GM21526 (cell line): ENCODE data around the gene PPP1R37.
"Not testable (repeated sequence)": the region's sequence is repeated elsewhere in the genome, so short reads cannot be mapped to it uniquely, and the experiment has no call there.

ENCODE experiments used
- ATAC-seq: cut with Tn5 transposase; IDR thresholded peaks from one replicate; pipeline ENCODE4 v1.9.1; 2021; ENCODE audit warnings: moderate library complexity; ENCODE audit not compliant: unreplicated experiment, low FRiP score

The PPP1R37 gene

DNA sequence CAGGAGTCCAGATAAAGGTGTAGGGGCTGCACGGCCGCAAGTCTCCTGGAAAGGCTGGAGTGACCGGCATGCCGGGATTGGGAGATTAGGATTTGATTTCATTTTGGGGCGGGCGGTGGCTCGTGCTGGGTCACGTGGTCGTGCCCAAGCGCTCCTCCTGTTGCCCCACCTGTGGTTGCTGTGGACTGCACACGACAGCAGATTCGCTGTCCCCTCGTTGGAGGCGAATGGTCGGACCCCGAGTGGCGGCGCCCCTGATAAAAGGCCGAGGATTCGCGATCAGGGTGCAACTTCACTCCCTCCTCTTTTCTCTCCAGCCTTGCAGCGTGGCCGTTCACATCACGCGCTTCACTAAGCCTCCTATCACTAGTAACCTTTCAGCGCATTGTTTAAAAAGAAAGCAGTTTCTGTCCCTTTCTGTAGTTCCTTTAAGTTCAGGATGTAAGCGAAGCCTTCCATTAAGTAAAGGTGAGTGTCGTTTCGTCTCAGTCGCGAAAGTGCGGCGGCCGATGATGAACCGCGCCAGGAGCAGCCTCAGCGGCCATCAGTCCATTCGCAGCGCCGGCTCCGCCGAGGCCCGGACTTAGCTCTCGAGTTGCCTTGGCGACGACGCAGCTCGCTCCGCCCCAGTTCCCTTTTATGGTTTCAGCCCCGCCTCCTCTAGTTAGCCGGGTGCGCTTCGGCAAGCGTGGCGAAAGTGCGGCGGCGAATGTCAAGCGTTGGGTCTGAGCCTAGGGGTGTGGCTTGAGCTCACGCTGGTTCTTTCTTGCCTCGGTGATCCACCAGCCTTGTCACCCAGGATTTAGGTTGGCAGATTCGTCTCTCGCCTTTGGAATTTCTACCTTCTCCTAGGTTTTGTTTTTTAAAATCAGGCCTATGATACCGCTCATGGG is 1.7 kb upstream of the PPP1R37 start:
- peak; percentile 56 for ATAC-seq

DNA sequence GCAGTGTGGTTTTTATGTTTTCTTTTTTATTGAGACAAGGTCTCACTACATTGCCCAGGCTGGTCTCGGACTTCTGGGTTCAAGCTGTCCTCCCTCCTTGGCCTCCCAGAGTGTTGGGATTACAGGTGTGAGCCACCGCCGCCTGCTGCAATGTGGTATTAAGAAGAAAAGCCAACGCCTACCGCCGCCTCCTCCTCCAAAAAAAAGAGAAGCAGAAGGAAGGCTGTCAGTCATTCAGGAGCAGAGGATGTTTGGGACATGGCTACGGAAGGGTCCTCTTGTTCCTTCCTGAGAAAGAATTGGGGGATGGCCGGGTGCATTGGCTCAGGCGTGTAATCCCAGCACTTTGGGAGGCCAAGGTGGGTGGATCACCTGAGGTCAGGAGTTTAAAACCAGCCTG is 1.2 kb downstream of the PPP1R37 start:
- no peak for ATAC-seq

DNA sequence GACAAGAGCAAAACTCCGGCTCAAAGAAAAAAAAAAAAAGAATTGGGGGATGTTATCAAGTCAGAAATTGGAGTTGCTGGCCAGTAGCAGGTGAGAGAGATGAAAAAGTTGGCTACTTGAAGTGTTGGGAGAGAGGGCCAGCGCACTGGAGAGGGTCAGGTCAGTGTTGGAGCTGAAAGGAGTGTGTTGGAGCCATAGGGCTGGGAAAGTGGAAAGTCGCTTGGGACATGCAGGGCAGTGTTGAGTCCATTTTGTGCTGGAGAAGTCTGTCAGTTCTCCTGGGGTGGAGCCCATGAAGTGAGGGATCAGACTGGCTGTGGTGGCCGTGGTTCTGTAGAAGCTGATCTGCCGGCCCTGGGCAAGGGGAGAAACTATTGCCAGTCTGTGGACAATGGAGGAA is 1.7 kb downstream of the PPP1R37 start:
- no peak for ATAC-seq

DNA sequence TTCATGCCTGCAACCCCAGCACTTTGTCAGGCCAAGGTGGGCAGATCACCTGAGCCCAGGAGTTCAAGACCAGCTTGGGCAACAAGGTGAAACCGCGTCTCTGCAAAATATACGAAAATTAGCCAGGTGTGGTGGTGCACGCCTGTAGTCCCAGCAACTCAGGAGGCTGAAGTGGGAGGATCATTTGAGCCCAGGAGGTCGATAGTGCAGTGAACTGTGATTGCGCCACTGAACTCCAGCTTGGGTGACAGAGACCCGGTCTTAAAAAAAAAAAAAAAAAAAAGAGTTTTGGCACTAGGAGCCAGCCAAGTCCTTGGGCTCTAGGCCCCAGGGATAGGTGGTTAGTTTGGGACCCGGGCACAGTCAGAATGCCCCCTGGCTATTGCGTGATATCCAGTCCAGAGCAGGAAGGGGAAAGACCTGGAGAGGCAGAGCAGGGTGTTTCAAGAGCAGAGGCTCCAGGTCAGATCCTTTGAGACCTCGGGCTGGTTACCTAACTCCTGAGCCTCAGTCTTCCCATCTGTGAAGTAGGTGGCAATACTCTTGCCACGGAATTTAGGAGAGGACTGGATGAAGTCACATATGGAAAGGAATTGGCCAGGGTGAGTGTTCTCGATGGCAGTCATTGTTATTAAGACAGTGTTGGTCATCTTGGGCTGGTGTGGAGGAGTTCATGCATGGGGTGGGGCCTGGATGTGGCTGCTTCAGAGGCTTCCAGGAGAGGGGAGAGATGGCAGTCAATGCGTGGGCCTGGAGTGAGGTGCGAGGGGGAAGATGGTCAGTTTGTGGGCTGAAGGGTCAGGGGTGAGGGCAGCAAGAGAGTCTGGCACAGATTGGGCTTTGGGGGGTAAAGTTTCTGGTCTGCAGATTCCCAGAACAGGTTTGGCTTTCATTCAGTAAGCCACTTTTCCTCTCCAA is 2.8 kb downstream of the PPP1R37 start:
- no peak for ATAC-seq

DNA sequence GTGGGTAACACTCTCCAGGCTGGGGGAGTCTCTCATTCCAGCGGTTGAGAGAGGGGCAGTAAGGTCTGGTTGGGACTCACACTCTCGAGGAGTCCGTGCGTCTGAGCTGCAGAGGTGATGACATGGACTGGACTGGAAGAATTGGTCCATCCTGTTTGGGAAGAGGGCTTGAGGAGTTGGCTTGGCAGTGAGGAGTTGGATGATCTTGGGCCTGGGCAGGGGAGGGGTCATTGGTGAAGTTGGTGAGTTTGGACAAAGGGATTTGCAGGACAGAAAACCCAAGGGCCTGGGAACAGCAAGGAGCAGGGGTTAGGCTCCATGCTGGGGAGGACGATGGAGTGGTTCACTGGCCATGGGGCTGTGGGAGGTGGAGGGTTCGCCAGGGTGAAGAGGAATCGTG is 3.7 kb downstream of the PPP1R37 start:
- no peak for ATAC-seq

DNA sequence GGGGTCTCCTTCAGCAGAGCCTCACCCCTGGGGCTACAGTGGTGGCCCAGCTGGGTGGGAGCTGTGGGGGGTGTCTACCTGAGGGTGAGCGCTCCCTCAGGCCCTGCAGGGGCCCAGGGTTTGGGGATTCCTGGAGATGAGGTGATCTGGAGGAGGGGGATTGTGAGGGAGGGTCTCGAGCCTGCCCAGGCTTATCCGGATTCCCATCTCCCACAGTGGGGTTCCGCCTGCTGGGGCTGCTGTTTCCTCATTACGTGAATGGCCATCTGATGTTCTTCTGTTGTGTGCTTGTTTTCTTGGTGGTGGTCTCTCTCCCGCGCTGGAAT is 4.4 kb downstream of the PPP1R37 start:
- ATAC-seq = no peak

DNA sequence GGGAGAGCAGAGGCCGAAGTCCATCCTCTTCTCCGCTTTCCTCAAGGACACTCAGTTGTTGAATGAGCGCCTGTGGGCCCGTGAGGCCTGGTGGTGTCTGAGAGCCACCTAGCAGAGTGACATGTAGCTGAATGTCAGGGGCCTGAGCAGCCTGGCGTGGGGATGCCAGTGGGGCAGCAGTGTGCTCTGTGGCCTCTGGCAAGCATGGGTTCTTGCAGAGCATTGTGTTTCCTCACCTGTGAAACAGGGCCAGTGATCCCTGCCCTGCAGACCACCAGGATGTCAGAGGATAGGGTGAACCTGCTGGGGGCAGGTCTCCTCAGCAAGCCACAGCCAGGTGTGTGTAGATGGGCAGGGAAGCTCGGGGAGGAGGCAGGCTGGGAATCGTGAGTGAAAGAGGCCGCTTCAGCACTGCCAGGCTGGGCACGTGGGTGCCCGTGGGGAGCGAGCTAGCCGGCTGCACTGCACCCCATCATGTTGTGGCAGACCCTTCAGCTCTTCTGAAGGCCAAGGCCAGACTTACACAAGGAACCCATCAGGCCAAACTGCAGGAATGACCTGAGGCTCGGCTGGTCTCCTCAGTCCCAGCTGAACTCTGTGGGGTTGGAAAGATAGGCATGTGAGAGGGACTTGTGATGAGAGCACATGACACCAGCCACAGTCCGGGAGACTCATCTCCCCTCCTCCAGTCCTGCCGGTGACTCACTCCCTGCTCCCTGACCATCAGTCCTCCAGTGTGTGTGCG is 5.0 kb downstream of the PPP1R37 start:
- no peak for ATAC-seq

DNA sequence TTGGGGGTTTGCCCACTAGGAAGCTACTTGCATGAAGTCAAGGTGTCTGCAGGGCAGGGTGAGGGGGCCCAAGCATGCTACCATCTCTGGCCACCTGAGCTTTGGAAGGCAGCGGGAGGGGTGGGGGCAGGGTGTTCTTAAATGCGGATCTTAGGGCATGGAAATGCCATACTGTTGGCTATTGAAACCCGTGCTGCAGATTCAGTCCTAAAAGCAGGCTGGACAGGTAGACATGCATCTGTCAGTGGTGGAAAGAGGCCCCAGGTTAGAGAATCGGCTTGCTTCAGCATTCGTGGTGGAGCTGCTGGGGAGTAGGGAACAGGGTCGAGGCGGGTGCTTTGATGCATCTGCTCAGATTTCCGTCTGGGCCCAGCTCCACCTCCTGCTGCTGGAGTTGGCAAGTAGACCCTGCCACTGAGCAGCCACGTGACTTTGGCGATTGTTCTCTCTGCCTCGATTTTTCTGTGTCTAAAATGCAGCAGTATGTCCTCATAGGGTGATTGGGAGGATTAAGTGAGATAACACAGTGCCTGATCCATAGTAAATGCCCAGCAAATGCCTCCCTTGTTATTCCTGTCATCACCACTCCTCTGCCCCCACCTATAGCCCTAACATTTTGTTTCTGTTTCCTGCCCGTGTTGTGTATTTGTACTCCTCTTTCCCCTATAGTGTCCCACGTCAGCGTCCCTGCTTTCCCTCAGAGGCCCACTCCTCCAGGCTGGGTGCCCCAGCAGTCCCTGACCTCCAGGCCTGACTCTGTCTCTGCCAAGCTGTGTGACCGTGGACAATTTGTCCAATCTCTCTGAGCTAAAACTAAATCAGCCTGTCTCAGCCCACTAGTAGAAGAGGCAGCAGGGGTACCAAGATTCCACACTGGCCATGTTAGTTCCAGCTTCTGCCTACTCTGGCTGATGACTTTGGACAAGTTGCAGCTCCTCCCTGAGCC is 5.8 kb downstream of the PPP1R37 start:
- no peak for ATAC-seq

DNA sequence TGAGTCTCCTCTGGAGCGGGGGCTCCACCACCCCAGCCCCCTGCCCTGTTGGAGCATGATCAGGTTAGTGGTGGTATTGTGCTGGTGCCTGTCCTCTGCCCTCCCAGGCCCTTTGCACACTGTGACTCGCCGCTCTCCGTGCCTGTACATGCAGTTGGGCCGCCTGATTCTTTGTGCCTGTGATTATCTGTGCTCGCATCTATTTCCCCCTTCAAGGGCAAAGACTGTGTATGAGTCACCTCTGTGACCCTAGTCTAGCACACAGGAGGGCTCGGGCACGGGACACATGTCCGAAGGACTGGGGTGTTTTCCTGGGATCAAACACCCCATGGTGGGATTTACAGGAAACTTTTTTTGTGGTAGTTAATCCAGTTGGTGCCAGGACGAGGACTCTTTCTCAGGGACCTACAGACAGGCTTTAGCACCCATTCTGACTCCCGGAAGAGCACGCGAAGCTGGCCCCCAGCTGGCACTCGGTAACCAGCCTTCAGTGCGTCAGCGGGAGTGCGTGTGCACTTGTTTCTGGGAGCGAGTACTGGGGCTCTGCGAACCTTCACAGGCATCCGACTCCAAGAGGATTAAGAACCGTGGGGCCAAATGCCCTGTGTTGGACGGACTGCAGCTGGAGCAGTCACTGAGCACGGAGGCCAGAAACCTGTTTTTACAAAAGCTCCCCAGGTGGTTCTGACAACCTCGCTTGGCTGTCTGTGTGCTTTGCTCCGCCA is 6.7 kb downstream of the PPP1R37 start:
- ATAC-seq = no peak

DNA sequence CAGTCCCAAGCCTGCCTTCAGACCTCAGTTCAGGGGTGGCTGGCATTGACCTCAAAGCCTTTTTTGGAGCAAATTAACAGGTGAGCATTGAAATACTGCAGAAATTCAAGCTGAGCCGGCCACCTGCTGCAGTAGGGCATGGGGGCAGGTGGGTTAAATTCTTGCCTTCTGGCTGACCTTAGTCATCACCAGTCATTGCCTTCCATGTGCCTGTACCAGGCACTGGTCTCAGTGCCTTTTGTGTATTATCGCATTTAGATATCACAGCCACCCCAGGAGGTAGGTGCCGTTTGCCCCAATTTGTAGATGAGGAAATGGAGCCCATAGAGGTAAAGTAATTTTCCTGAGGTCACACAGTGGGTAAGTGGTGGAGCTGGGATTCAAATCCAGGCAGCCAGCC is 7.2 kb downstream of the PPP1R37 start:
- no peak for ATAC-seq

DNA sequence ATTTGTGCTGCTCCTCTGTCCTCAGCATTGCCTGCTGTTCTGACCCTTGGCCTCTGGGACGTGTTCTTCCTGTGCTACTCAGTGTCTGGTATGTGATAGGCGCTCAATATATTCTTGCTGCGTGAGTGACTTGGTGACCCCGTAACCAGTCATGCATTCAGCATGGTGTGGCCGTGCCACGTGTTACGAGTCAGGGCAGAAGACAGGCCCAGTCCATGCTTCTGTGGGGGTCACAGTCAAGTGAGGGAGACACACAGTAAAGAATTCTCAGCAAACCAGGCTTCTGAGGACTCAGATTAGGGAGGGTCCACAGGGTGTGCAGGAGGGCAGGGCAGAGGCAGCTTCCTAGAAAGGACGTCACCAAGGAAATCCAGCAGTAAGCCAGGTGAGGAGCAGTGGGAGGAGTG is 7.9 kb downstream of the PPP1R37 start:
- no peak for ATAC-seq

DNA sequence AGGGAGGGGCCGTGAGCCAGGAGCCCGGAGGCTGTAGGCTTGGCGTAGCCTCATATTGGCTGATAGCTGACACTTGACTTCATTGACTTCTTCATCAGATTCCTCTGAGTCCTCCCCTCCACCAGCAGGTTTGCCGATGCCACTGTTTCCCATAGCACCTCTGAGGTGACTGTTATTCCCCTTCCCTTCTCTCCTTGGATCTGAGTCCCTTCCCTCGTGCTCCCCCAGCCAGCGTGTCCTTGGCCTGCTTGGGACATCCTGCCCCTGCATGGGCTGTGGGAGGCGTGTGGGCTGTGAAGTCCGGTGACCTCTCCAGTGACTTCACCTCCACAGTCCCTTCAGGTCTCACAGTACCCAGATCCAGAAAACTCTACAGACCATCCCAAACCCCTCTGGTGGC is 8.8 kb downstream of the PPP1R37 start:
- no peak for ATAC-seq

DNA sequence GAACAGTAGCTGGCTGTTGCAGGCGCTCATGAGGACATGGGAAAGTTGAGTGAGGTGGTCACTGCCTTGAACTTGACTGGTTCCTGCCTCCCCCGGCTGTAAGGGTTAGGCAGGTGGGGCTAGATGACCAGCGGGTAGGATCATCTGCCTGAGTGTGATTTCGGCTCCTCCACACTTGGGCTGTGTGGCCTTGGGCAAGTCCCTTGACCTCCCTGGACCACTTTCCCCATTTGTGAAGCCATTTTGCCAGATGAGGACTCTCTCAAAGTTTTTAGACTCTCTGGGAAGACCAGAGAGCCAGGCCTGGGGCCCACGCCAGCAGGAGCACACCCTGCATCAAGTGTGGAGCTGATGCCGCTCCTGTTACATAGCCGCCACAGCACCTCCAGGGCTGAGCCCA is 9.5 kb downstream of the PPP1R37 start:
- no peak for ATAC-seq

DNA sequence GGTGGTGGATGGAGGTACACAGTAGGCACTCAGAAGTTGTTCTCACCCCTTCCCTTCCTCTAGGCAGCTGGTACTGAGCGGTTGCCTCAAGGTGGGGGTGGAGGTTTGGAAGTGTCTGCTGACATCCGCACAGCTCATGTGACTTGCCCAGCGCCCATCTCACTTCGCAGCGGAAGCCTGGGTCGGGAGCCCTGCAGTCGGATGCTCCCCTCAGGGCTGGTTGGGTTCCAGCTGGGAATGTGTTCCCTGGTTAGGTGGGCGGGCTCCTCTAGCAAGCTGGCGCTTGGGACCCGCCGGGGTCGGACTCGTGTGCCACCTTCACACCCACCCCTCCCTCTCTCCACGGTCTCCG is 10.2 kb downstream of the PPP1R37 start:
- no peak for ATAC-seq

DNA sequence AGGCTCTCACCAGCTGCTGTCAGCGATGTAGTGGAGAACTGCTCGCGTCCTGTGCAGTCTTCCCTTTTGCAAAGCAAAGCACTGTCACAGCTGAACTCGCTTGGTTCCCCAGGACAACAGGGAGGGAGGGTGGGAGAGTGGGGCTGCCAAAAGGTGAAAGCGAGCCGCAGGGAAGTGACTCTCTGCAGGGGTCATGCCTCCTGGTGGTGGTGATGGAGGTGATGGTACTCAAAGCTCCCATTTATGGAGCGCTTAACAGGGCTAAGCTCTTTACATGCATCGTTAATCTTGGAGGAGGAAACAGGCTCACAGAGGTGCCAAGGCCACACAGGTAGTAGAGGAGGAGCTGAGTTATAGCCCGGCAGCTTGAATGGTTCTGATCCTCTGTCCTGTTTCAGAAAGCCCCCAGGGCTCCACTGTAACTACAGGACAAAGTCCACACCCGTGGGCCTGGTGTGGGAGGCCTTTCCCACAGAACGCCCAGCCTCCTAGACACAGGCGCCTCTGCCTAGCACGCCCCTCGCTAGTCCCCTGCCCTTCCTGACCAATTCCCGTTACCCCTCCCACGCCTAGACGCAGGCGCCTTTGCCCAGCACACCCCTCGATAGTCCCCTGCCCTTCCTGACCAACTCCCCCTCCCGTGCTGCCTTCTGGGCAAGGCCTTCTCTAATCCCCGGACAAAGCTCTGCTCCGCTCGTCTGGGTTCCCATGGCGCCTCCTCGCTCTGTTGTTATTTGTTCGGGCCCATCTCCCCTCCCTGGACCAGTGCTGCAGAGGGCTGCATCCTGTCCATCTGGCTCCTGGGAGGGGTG is 10.7 kb downstream of the PPP1R37 start:
- ATAC-seq = no peak

DNA sequence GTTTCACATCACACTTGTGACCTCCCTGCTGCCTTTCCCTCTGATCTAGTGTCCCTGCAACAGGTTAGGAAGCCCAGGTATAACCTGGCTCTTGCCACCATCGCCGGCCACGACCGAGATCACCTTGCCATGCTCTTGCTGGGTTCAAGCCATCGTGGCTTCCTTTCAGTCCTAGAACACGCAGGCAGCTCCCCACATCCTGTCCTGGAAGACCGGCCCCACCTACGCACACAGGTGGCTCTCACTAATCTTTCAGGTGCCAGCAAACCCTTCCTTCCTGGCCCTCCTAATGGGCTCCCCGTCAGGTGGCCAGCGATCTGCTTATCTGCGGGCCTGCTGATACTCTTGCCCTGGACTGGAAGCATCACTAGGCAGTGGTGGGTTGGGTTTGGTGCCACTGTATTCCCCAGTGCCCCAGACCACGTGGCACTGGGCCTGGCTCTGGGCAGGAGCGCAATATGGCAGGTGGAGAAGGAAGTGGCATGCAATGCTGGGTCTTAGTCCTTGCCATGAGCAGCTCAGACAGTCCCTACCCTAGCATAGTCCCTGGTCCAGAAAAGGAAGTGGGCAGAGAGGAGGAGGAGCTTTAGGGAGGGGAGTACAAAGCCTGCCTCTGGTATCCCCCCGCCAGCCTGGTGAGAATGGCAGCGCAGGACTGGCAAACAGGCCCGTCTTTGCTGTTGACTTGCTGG is 11.8 kb downstream of the PPP1R37 start:
- no peak for ATAC-seq

DNA sequence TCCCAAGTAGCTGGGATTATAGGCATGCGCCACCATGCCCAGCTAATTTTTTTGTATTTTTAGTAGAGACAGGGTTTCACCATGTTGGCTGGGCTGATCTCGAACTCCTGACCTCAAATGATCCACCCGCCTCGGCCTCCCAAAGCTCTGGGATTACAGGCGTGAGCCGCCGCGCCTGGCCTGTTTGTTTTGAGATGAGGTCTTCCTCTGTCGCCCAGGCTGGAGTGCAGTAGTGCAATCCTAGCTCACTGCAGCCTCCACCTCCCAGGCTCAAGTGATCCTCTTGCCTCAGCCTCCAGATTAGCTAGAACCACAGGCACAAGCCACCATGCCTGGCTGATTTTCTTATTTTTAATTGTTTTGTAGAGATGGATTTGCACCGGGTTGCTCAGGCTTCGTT is 13.4 kb downstream of the PPP1R37 start:
- ATAC-seq = not testable (repeated sequence)

DNA sequence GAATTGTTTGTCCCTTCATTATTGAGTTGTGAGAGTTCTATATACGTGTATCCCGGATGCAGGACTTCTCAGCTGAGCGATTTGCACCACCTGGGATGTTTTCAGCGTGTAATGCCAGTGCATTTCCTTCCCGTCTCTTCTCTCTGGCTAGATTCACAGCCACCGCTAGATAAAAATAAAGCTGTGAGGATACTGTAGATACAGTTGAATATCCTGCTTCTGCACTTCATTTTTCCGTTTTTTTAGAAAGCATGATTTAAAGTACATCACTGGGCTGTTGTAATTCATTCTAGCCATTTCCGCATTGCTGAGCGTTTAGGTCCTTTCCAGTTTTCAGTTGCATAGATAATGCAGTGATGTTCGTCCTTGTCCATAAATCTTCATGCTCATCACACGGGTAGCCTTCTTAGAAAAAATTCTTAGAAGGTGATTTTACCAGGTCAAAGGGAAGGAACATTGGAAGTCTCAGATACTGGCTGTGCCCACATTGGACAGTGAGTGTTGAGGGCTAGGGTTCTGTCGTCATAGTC is 14.7 kb downstream of the PPP1R37 start:
- ATAC-seq = no peak
